GM12873 (cell line): ENCODE data around the gene MAG.

Source experiments
- TF ChIP-seq, protein P1 (sequence below): IDR thresholded peaks from 2 replicates; pipeline ENCODE4 v1.5.1; 2012; ENCODE audit warnings: low read depth, mild to moderate bottlenecking, moderate library complexity, low read length, control low read depth; ENCODE audit not compliant: insufficient read depth; ENCODE audit errors: missing control alignments

MAG gene

DNA sequence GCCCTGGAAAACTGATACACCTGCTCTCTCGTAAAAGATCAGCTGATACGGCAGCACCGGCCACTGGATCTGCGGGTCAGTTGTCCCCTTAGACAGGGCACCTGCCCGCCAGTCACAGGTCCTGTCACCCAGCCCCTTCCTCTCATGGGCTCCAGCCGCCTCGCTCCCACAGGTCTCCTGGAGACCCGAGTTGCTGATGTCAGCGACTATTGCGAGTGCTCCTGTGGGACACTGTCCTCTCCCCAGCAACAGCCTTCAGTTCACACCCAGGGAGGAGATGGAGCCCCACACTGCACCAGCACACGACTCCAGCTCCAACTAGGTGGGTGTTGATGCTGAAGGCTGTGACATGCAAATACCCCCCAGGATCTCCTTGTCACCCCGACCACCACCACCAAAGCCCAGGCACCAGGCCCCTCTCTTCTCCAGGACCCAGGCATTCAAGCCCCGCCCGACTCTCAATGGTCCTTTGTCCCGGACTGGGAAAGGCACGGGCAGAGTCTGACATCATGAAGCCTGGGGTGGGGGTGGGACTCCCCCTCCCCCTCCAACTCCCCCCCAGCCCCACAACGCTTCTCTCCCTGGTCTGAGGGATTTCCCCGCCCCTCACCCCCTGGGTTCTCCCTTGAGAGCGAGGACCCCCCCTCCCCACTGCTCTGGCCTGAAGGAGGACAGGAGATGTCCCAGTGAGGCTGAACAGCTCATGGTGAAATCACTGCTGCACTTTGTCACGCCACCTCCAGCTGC is 1.4 kb upstream of the MAG start:
- TF ChIP-seq, protein P1, sequence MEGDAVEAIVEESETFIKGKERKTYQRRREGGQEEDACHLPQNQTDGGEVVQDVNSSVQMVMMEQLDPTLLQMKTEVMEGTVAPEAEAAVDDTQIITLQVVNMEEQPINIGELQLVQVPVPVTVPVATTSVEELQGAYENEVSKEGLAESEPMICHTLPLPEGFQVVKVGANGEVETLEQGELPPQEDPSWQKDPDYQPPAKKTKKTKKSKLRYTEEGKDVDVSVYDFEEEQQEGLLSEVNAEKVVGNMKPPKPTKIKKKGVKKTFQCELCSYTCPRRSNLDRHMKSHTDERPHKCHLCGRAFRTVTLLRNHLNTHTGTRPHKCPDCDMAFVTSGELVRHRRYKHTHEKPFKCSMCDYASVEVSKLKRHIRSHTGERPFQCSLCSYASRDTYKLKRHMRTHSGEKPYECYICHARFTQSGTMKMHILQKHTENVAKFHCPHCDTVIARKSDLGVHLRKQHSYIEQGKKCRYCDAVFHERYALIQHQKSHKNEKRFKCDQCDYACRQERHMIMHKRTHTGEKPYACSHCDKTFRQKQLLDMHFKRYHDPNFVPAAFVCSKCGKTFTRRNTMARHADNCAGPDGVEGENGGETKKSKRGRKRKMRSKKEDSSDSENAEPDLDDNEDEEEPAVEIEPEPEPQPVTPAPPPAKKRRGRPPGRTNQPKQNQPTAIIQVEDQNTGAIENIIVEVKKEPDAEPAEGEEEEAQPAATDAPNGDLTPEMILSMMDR = no peak

DNA sequence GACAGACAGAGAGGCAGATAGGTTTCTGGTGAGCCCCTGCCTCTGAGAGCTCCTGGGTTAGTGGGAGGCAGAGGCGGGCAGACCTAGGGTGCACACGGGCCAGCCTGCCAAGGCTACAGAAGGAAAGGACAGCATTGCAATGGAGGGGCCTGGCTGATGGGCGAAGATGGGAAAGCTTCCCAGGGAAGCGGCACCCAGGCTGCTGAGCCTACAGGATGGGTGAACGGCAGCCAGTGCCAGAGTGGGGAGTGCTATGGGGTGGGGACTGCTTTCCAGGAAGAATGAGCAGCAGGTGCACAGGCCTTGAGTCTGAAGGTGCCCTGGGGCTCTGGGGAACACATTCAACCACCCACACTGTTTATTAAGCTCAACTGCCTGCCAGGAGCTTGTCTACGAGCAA is 702 bp upstream of the MAG start:
- TF ChIP-seq, protein P1 = no peak

DNA sequence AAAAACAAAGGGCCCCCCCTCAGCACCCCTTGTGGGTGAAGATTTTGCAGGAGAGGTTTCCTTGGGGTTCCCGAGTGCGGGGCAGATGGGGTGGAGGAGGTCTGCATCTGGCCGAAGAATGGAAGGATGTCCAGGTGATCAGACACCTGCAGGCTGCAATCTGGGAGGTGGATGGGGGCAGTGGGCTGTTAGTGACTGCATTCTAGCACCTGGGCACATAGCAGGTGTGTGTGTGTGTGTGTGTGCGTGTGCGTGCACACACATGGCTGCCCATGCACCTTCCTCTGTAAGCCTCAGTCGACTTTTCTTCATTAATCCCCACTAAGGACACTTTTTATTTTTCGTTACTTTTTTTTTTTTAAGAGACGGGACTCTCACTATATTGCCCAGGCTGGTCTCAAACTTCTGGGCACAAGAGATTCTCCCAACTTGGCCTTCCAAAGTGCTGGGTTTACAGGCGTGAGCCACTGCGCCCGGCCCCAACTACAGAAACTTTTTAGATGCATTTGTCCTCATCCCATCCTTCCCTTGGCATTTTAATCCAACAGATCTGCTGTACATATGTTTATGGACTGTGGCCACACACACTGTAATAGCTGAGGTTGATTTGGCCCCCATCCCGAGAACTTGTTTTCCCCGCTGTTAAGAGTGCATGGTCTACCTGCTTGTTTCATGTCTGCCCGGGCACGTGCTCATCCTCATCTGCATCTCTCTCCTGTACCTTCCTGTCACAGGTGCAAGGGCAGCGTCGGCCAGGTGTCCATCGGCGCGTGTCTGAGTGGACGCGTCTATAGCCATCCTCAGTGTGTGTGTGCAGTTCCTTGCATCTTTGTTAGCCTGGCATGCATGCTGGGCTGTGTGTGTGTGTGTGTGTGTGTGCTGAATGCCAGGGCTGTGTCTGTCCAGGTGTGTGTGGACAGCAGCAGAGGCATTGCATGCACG is 731 bp downstream of the MAG start:
- TF ChIP-seq, protein P1 = no peak

DNA sequence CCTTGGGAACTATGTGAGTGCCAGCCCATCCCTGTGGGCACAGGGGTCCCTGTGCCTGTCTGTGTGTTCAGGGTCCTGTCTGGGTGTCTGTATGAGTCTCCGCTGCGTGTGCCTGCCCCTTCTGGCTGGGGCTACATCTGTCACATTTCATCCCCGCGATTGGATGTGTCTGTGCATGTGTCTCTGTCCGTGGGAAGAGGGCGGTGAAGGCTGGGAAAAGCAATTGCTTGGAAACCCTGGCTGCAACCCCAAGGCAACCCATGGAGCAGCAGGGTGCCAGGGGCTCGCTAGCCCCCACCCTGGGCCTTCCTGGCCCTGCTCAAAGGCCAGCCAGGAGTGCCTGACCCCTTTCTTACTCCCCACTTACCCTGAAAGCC is 1.4 kb downstream of the MAG start:
- TF ChIP-seq, protein P1 = no peak

DNA sequence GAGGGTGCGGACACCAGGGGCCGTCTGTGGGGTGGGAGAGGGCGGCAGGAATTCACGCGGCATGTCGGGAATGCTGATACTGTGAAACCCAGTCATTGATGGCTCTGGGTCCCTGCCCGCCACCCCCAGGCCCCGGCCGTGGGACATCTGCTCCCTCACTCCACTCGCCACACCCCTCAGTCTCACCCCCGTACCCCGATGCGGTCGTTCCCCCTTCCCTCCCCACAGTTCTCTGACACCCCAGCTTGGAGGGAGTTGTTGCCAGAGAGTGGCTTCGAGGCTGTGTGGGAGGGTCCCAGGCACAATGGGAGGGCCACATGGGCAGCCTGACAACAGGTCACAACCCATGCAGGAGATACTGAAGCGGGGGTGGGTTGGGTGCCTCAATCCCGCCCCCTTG is 1.8 kb downstream of the MAG start:
- TF ChIP-seq, protein P1 = no peak

DNA sequence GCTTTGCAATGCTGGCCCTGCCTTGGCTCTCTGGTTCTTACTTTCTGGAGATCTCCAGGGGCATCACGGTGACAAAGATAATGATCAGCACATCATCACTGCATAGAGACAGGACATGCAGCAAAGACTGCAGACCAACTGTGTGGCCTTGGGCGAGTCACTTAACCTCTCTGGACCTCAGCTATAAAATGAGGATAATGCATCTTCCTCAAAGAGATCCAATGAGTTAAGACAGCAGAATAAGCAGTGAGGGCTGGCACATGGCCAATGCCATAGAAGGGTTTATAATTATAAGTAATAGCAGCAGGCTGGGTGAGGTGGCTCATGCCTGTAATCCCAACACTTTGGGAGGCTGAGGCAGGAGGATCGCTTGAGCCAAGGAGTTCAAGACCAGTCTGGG is 2.4 kb downstream of the MAG start:
- TF ChIP-seq, protein P1 = no peak
